AG08395 (cell line): ENCODE data around the gene ALDH1L1.

Source experiments
- DNase-seq: peaks from one replicate; pipeline ENCODE4 v3.0.0; 2012; ENCODE audit warnings: mixed read lengths, low spot score

The ALDH1L1 gene

GRCh38 chr3:126053949-126054569 lies 126.3 kb downstream of the ALDH1L1 start:
- DNase-seq: no peak
